SK-N-DZ (cell line): Measurements from ENCODE around the gene RNF130. TPM values are rescaled to one million over a fixed set of nuclear protein-coding genes. Genes with fewer than 3 reads are reported as not detected.

Source experiments
- DNase-seq: peaks from one replicate; pipeline ENCODE4 v3.0.0-alpha.2; 2015; ENCODE audit warnings: low spot score
- polyA plus RNA-seq, 2 experiments: library from polyadenylated mRNA; depleted of rRNA; stranded (reverse); fragments of >200 nt; gene quantifications; 2 replicates each; pipeline ENCODE4 v1.2.3, GENCODE V29; 2014

Gene RNF130, protein sequence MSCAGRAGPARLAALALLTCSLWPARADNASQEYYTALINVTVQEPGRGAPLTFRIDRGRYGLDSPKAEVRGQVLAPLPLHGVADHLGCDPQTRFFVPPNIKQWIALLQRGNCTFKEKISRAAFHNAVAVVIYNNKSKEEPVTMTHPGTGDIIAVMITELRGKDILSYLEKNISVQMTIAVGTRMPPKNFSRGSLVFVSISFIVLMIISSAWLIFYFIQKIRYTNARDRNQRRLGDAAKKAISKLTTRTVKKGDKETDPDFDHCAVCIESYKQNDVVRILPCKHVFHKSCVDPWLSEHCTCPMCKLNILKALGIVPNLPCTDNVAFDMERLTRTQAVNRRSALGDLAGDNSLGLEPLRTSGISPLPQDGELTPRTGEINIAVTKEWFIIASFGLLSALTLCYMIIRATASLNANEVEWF
- 72.2 and 74.9 TPM in 2 replicates for polyA plus RNA-seq (2014; cell fraction: cytosol; rRNA removed)
- polyA plus RNA-seq (2014; cell fraction: nucleus; rRNA removed), result 58.5 and 68.0 TPM in 2 replicates

DNA sequence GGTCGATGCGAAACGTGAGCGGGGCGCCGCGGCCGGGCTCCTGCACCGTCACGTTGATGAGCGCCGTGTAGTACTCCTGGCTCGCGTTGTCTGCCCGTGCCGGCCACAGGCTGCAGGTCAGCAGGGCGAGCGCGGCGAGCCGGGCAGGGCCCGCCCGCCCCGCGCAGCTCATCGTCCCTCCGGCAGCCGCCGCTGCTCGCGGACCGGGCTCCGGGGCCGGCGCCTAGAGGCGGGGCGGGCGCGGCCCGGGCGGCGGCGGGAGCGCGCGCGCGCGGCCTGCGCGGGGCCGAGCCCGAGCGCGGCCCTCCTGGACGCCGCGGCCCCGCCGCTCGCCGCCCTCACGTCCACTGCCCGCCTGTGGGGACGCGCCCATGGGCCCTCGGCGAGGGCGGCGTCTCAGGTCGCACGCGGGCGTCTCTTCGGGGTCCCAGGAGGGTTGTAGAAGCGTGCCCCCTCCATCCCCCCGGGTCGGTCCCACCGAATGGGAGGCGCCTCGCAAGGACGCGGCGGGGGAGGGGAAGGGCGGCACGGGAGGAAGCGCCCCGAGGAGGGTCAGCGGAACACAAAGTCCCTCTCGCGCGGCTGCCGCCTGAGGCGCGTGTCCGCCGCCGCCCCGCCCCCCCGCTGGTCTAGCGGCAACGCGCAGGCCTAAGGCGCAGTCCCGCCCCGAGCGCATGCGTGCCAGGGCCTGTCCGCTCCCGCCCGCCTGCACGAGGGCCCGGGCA lies at the start of gene RNF130:
RNF130 (minus strand) TSS at position 229 of the 725 bp plus-strand sequence; CDS start at position 172, 57 bp downstream.
- peak; percentile 92 for DNase-seq

GRCh38 chr5:180120237-180121101 lies 48.9 kb upstream of the RNF130 start:
- no peak for DNase-seq

- no peak for DNase-seq
These were observed 48.3 kb upstream of the RNF130 start for GRCh38 chr5:180119903-180120236.

GRCh38 chr5:180119031-180119902 lies 47.7 kb upstream of the RNF130 start:
- no peak for DNase-seq

DNA sequence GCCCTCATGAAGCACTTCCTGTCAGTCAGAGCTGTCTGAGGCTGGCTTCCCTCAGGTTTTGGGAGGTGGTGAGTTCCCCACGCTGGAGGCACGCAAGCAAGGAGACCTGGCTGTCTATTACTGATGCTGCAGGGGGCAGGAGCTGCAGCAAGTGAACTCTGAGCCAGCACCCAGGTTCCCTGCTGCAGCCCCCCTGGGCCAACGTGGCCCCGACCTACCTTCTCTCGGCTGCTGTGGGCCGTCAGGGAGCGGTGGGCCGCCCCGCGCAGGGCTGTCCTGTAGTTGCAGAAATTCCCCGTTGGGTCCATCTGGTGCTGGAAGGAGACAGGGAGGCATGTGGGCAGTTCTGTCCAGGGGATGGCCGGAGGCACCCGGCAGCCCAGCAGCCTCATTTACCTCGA lies 46.8 kb upstream of the RNF130 start:
- no peak for DNase-seq

DNA sequence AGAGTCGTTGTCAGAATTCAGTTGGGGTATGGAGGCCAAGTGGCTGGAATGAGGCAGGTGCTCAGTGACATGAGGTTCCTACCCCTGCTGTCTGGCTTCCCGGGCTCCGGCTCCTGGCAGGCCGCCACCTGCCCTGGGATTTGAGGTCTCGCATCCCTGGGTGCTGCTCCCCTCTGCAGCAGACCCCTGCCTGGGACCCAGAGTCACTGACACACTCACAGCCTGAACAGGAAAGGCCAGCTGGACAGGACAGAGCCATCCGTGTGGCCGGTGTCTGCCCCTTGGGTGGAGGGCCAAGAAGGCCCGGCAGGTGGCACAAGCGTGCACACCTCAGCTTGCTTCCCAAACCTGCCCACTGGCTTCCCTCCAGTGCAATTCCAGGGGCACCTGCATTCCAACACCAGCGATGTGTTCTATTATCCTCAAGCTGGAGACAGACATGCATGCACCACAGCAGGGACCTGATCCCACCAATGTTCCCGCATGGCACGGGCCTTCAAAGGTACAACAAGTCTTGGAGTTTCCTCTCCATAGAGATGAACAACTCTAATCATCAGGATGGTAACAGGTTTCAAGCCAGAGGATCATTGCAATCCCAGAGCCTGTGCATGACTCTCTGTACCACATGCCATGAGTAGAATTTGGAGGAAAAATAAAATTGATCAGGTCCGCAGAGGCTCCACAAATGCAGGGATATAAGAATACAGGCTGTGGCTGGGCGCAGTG lies 45.6 kb upstream of the RNF130 start:
- no peak for DNase-seq

DNA sequence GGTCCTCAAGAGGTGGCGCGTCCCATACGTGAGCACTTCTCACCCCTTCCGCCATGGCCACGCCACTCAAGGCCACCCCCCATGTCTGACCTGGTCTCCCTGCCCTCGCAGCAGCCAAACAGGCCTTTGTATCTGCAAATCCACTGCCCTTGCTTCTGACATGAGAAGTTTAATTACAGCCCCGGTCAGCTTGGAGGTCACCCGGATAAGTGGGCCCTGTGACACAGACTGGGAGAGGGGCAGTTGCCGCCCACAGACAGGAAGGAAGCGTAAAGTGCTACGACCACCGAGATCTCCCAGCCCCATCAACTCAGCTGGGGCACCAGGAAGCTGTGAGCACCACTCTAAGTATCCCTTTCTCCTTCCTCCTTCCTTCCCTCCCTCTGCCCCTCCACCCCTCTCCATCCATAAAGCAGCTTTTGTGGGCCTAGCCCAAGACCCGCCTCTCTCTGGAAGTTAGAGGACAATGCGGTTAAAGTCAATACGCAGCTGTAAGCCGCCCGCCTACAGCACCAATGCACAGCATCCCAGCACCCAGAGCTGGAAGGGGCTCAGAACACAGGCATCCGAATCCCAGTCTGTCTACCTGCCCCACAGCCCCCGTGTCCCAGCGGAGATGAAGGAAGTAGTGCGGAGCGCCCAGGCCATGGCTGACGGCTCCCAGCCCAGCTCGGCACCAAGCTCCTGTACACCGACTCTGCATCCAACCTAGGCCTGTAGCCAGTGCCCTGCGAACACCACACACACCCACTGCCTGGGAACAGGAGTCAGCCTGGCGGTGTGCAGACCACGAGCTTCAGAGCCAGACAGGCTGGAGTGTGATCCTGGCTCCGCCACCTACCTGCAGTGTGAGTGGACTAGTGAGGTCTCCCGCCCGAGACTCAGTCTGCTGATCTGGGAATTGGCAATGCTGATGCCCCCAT lies 44.8 kb upstream of the RNF130 start:
- DNase-seq, result no peak

DNA sequence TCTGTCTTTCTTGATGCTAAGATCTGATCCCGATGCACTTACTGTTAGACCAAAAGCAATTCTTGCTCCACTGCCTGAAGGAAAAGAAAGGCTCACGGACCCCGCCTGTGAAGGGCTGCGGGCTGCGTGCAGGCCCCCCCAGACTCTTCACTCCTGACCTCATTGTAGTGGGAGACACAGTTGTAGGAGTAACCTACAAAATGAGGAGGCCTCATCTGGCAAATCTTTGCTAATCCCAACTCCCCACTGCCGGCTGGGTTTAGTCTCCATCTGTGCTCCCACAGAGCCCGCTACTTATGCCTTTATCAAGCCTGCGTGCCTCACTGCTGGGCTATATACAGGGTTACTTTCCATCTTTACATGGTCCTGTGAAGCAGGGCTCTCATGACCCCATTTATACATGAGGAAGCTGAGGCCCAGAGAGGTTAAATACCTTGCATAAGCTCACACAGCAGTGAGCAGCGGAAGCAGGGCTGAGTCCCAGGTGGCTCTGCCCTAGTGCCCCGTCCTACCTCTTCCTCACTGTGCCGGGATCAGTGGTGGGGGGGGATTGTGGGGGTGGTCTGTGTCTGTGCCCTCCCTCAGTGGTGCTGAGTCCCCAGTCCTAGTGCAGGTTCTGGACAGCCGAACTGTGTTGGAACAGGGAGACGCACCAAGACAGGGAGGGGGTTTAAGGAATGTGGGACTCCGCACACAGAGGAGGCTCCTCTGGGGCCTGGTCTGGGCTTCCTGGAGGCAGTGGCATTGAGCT lies 43.9 kb upstream of the RNF130 start:
- DNase-seq, result no peak

DNA sequence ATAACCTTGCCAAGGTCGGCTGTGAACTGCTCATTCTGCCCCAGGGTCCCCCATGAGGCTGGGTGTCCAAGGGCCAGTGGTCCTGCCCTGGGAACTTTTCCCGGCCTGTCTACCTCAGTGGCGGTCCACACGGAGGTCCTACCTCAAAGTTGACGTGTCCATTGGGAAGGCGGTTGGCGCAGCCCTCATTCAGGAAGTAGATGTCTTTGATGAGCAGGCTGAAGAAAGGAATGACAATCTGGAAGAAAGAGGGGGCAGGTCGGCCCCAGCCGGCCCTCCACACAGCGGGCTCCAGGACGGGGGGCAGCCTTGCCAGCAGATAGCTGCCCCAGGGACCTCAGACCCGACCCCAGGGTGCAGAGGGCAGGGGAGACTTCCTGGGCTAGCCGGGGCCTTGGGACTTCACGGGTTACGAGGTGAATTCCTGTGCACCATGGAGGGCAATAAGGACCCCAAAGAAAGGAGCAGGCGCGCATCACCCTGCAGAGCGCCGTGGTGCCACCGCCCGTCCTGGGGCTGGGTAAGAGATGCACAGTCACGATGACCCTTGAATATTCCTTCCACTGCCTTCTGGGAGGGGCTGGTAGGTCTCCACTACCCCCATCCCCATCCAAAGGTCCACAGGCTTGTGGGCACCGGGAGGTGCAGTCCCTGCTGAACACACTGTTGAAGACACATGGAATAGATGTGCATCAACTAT lies 42.9 kb upstream of the RNF130 start:
- DNase-seq, result no peak

DNA sequence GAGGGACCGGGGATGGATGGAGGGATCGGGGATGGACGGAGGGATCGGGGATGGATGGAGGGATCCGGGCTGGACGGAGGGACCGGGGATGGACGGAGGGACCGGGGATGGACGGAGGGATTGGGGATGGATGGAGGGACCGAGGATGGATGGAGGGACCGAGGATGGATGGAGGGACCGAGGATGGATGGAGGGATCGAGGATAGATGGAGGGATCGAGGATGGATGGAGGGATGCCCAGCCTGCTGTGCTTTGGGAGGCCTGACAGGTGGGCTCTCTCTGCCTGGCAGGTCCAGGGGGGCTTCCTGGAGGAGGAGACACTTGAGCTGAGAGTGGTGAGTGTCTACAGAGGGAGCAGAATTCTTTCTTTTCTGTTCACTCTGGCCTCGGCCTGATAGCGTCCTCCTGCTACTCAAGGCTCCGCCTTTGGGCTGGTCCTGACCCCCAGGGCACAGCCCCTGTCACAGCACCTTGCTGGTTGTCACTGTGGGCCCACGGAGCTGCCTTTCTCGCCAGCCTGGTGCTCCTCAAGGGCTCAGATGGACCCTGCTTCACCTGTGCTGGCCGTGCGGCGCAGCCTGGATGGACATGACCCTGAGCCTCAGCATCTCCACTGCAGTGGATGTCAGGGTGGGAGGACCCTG lies 42.2 kb upstream of the RNF130 start:
- no peak for DNase-seq

GRCh38 chr5:180112181-180112861 lies 40.8 kb upstream of the RNF130 start:
- DNase-seq, result no peak

- no peak for DNase-seq
These were observed 39.9 kb upstream of the RNF130 start for GRCh38 chr5:180111273-180112002.

DNA sequence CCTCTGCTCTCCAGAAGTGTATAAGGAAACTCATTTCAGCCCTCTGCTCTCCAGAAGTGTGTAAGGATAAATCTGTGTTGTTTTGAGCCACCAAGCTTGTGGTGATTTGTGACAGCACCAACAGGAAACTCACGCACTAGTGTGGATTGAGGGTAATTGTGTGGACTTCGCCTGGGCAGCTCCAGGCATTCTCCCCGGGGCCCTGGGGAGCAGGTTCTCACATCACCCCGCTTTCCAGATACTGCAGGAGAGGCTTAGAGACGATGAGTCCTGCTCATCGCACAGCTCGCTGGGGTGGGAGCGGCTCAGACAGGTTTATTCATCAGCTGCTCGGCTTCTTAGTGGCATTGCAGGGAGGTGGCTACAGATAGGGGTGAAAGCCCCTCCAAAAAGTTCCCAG lies 38.4 kb upstream of the RNF130 start:
- no peak for DNase-seq

GRCh38 chr5:180107005-180107404 lies 35.4 kb upstream of the RNF130 start:
- DNase-seq, result no peak

DNA sequence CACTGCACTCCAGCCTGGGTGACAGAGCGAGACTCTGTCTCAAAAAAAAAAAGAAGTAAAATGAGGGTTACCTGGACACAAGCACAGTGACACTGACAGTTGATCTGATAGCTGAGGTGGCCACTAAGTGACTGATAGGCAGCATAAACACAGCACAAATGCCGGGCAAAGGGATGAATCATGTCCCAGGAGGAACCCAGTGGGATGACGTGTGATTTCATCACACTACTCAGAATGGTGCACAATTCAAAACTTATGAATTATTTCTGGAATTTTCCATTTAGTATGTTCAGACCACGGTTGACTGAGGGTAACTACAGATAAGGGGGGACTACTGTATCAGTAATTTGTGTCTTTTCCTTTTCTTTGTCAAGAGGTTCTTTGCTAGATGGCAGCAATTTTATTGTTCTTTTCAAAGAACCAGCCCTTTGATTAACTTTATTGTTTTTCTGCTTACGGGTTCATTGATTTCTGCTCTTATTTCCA lies 34.3 kb upstream of the RNF130 start:
- no peak for DNase-seq

GRCh38 chr5:180104168-180104530 lies 32.6 kb upstream of the RNF130 start:
- no peak for DNase-seq
